Suppressor macrophage treated with lipopolysaccharide for 4 hours (primary cell): ENCODE data around the gene RNF220.

ENCODE experiments used
- DNase-seq: peaks from one replicate; pipeline ENCODE4 v3.0.0-alpha.2; 2020

The RNF220 gene

GRCh38 chr1:44436401-44437106 lies 31.5 kb downstream of the RNF220 start:
- DNase-seq = no peak

GRCh38 chr1:44437107-44437716 lies 32.2 kb downstream of the RNF220 start:
- DNase-seq = no peak

- DNase-seq = no peak
These were observed 37.7 kb downstream of the RNF220 start for GRCh38 chr1:44442791-44443190.

GRCh38 chr1:44447051-44447810 lies 42.2 kb downstream of the RNF220 start:
- DNase-seq = peak; percentile 67

DNA sequence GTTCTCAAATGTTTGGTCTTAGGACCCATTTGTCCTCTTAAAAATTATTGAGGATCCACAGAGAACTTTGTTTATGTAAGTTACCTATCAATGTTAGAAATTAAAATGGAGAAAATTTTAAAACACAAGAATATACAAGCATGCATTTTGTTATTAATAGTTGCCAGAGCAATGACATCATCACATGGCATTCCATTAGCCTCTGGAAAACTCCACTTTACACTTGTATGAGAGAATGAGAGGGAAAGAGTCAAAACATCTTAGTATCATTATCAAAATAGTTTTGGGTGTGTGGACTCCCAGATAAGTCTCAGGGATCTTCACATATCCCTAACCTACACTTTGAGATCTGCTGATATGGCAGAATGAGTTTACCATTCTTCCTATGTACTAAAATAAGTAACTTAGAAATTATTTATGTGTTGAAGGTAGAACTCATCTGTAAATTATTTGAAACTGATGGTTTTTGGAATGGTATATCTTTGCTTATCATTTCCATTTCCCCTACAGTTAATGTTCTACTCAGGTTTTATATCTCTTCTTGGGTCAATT lies 48.8 kb downstream of the RNF220 start:
- DNase-seq = no peak

DNA sequence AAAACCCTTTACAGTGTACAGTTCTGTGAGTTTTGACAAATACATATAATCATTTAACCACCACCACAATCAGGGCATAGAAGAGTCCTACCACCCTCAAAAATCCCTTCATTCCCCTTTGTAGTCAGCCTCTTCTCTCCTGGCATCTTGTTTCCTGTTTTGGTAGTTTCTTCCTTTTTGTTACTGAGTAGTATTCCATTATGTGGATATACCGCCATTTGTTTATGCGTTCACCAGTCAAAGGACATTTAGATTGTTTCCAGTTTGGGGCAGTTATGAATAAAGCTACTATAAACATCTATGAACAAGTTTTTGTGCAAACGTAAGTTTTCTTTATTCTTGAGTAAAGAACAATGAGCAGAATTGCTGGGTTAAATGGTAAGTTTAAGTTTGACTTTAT lies 49.6 kb downstream of the RNF220 start:
- no peak for DNase-seq

DNA sequence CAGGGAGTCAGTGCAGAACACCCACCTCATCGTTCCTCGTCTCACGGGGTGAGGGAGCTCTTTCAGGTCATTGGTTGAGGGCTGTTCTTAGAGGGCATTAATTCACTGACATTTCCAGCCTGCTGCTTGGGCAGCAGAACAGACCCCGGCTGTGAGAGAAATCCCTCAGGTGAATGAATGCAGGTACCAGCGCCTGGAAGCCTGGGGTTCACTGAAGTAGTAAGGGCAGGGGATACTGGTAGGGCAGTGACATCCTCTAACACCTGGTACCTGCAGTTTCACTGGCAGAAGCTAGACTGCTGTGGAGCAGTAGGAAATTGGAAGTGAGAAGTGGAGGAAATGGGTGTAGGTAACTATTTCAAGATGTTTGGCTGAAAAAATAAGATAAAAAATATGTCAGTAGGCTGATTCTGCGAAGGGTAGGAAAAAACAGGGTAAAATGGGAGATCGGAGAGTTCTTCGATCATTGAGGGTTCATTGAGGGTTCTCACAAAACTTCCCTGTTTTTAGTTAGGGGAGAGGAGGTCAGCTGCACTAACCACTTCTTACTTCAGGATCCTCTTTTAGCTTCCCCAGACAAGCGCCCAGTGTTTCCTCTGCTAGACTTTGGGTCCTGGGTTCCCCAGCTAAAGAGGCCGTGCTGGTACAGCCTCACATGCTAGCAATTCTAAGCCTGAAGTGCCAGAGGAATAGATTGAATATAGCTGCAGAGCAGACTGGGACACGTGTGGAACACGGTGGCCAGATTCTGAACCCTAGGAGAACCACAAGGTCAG lies 55.2 kb downstream of the RNF220 start:
- peak; percentile 53 for DNase-seq

DNA sequence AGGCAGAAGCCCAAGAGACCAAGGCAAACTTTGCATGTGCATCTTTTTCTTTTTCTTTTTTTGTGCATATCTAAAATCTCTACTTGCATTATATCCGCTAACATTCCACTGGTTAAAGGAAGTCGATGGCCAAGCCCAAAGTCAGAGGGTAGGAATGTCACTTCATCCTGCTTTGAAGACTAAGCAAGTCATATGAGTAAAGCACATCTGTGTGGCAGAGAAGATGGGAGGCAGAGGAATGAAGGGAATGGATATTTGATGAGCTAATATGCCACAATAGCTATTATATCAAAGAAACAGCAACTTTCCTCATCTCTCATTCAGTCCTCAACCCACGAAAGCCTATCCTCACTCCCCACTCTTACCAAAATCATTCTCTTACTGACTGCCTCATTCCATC lies 59.3 kb downstream of the RNF220 start:
- DNase-seq = no peak

DNA sequence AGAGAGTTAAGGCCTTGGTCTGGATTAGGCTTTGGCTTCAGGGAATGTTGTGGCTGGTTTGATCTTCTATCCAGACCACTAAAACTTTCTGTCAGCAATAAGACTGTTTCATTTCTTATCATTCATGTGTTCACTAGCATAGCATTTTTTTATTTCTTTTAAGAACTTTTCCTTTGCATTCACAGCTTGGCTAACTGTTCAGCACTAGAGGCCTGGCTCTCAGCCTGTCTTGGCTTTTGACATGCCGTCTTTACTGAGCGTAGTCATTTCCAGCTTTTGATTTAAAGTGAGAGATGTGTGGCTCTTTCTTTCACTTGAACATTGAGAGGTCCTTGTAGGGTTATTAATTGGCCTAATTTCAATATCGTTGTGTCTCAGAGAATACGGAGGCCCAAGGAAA lies 62.5 kb downstream of the RNF220 start:
- no peak for DNase-seq

DNA sequence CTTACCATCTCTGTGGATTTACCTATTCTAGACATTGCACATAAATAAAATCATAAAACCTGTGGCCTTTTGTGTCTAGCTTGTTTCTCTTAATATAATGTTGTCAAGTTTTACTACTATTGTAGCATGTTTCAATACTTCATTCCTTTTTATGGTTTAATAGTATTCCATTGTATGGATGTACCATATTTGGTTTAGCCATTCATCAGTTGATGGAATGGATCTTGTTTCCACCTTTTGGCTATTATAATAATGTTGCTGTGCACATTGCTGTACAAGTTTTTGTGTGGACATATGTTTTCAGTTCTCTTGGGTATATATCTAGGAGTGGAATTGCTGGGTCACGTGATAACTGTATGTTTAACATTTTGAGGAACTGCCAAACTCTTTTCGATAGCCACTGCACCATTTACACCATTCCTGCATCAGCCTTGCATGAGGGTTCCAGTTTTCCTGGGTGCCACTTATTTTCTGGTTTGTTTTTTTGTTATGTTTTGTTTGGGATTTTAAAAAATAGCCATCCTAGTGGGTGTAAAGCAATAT lies 66.9 kb downstream of the RNF220 start:
- DNase-seq = no peak

- DNase-seq = peak; percentile 53
These were observed 67.8 kb downstream of the RNF220 start for GRCh38 chr1:44472620-44473525.

GRCh38 chr1:44476891-44477290 lies 71.8 kb downstream of the RNF220 start:
- no peak for DNase-seq

DNA sequence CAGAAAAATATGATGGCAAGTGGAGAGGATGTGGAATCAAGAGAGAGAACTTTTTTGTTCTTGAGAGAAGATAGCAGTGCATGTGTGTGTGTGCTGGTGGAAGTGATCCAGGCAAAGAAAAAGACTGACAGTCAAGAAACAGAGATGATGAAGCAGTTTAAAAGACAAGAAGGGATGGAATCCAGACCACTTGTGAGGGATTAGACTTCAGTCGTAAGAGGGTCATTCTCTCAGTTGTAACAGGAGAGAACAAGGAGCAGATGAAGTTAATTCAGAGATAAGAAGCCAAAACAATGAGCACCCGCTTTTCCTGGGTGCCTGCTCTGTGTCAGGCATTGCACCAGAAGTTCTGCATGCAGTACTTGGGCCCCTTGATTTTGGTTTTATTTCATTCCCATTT lies 76.6 kb downstream of the RNF220 start:
- no peak for DNase-seq

- DNase-seq = no peak
These were observed 78.2 kb downstream of the RNF220 start for GRCh38 chr1:44483089-44483874.

GRCh38 chr1:44484155-44484688 lies 79.2 kb downstream of the RNF220 start:
- DNase-seq = peak; percentile 55

DNA sequence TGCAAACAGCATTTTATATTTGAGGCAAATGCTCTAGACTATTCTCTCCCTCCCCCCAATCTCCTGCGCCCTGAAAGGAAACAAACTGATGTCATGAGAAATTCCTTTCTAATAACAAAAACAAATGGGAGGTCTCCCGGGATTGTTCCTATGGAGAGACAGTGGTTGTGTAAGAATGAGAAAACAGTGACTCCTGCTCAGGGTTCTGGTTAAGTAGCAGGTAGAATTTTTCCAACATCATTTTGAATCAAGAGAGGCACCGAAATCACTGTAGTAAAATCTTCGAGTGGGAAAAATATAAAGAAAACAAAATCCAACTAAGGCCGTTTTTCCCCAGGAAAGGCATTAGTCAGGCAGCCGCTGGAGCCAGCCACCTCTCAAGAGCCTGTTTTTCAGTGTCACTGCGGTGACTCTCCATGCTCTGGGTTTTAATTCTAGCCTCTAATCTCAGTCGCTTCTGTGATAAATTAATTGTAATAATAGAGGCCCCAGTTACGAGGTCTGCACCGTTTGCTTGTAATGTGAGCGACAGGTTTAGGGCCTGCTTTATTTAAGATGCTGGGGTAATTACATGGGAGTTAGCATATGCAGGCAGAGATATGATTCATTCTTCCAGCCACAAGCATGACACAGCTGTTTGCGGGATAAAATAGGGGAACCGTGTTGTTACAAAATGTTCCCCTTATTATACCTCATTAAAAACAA lies 80.3 kb downstream of the RNF220 start:
- peak; percentile 85 for DNase-seq

DNA sequence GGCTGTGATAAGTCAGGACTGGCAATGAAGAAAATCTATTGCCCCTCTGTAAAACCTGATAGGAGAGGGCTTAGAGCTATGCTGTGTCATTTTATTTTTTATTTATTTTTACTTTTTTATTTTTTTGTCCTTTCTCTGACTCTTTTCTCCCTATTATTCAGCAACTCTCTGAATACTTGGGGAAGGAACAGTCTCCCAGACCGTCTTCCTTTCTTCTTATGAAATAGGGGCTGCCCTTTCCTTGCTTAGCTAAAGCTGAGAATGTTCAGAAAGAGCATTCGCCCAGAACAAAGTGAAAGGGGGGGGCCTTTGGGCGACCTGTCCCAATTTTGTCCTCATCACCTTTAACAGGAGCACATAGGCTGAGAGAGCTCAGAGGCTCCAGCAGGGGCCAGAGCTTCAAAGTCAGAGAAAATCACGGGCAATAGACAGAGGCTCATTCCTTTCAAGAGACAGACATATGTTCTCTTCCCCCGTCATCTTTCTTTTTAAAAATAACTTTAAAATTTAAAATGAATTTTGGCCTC lies 80.9 kb downstream of the RNF220 start:
- DNase-seq = no peak

GRCh38 chr1:44489481-44489880 lies 84.4 kb downstream of the RNF220 start:
- no peak for DNase-seq

- DNase-seq = no peak
These were observed 91.6 kb downstream of the RNF220 start for GRCh38 chr1:44496541-44497171.
